WI38 (cell line): ENCODE measurements around the gene XYLB.

Source experiments
- H3K4me3 ChIP-seq: 2 replicates; pipeline ENCODE4 v1.5.1; 2011; ENCODE audit warnings: low read depth, mild to moderate bottlenecking, control low read depth, low read length
- TF ChIP-seq, protein P1 (sequence below): IDR thresholded peaks from 2 replicates; pipeline ENCODE4 v1.5.1; 2012; ENCODE audit warnings: low read depth, mild to moderate bottlenecking, control low read depth, low read length

Gene XYLB

DNA sequence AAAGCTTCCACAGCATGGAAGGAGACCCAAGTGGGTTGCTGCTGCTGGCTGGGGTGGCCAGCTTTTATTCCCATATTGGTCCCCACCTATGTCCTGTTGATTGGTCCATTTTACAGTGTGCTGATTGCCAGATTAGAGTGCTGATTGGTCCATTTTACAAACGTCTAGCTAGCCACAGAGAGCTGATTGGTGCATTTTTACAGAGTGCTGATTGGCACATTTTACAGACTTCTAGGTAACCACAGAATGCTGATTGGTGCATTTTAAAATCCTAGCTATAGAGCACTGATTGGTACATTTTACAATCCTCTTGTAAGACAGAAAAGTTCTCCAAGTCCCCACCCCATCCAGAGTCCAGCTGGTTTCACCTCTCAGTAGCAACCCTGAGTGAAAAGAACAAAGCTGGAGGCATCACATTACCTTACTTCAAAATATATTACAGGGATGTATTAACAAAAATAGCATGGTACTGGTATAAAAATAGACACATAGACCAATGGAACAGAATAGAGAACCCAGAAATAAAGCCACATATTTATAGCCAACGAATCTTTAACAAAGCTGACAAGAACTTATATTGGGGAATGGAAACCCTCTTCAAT is 99.6 kb downstream of the XYLB start:
- TF ChIP-seq, protein P1, sequence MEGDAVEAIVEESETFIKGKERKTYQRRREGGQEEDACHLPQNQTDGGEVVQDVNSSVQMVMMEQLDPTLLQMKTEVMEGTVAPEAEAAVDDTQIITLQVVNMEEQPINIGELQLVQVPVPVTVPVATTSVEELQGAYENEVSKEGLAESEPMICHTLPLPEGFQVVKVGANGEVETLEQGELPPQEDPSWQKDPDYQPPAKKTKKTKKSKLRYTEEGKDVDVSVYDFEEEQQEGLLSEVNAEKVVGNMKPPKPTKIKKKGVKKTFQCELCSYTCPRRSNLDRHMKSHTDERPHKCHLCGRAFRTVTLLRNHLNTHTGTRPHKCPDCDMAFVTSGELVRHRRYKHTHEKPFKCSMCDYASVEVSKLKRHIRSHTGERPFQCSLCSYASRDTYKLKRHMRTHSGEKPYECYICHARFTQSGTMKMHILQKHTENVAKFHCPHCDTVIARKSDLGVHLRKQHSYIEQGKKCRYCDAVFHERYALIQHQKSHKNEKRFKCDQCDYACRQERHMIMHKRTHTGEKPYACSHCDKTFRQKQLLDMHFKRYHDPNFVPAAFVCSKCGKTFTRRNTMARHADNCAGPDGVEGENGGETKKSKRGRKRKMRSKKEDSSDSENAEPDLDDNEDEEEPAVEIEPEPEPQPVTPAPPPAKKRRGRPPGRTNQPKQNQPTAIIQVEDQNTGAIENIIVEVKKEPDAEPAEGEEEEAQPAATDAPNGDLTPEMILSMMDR, result no peak
- H3K4me3 ChIP-seq, result no peak overlapping the region

DNA sequence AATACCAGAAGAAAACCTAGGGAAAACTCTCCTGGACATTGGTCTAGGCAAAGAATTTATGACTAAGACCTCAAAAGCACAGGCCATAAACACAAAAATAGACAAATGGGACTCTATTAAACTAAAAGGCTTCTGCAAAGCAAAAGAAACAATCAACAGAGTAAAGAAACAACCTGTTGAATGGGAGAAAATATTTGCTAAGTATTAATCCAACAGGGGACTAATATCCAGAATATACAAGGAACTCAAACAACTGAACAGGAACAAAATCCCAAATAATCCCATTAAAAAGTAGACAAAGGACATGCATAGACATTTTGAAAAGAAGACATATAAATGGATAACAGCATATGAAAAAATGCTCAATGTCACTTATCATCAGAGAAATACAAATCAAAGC is 100.2 kb downstream of the XYLB start:
- H3K4me3 ChIP-seq, result no peak overlapping the region
- TF ChIP-seq, protein P1, result no peak

DNA sequence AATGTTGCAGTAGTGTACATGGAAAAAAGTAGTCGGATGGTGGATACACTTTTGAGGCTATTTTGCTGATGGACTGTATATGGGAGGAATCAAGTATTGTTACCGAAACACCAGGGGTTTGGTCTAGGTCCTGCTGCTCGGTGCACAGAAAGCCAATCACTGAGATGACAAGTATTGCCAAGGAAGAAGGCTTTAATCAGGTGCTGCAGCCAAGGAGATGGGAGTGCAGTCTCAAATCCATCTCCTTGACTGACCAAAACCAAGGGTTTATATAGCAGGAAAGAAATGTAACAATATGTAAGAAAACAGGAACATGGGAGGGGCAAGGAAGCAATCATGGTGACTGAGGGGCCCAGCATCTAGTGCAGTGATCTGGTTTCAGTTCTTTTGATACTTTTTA is 104.3 kb downstream of the XYLB start:
- TF ChIP-seq, protein P1, result no peak

GRCh38 chr3:38453075-38453912 is 106.7 kb downstream of the XYLB start, which contains the start of gene ACVR2B:
Gene ACVR2B (plus strand): TSS chr3:38453890. CDS start chr3:38454323, 433 bp downstream.
- H3K4me3 ChIP-seq, result peak within 1 kb of the TSS; percentile 73
- TF ChIP-seq, protein P1, result no peak

More for the DNA sequence above, 104.3 kb downstream of the XYLB start:
- H3K4me3 ChIP-seq, result no peak overlapping the region

GRCh38 chr3:38453913-38454177 is 107.3 kb downstream of the XYLB start:
- H3K4me3 ChIP-seq, result peak overlapping the region; percentile 73
- TF ChIP-seq, protein P1, result no peak

GRCh38 chr3:38454178-38454883 is 107.7 kb downstream of the XYLB start:
- TF ChIP-seq, protein P1, result no peak
- peak overlapping the region; percentile 73 for H3K4me3 ChIP-seq
